Measurements from ENCODE around the gene HTATIP2. TPM values are rescaled to one million over a fixed set of nuclear protein-coding genes. Genes with fewer than 3 reads are reported as not detected.
"Not testable (repeated sequence)": the region's sequence is repeated elsewhere in the genome, so short reads cannot be mapped to it uniquely, and the experiment has no call there.

The HTATIP2 gene
- polyA plus RNA-seq (2013, experiment 1 of 2; ENCODE audit: insufficient read length) = 24.8 TPM
- 24.6 TPM for polyA plus RNA-seq (2013, experiment 2 of 2; ENCODE audit: insufficient read length)

GRCh38 chr11:20363500-20364340 lies at the start of gene HTATIP2:
HTATIP2 (plus strand) TSS chr11:20363714; CDS start chr11:20364238, 524 bp downstream.
- DNase-seq = peak; percentile 51

DNA sequence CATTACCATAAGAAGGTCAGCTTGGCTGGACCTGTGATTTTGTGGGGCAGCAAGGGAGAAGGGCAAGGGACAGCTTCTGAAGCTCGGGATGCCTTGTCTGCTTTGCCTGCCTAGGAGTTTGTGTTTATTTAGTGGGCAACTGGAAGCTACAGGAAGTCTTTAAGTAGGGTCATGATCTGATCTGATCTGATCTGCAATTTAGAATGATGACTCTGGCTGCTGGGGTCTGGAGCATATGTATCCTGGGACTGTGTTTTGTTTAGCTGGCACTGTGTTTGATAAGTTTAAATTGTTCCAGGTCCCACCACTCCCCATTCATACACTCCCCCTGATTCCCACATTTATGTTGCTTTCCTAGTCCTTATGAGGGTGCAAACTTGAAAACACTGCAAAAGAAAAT lies 47.7 kb upstream of the HTATIP2 start:
- DNase-seq = no peak

- DNase-seq = no peak
These were observed 42.3 kb upstream of the HTATIP2 start for GRCh38 chr11:20321177-20321576.

GRCh38 chr11:20327377-20327935 lies 36.1 kb upstream of the HTATIP2 start:
- no peak for DNase-seq

DNA sequence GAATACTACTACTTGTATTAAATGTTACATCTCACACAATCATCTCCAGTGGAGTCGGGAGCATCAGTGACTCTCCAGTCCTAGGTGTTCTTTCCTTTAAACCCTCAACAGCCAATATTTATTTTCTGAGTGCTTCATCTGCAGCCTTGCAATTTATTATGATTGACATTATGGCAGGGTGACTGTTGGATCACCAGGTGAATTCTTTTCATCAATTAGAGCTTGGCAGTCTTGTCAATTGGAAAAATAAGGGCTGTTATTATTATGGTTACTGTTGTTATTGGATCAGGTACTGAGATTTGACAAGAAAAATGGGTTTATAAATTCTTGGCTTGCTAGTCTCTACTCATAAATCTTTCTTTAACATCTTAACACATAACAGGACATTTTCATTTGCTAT lies 27.5 kb upstream of the HTATIP2 start:
- no peak for DNase-seq

GRCh38 chr11:20337526-20338154 lies 25.9 kb upstream of the HTATIP2 start:
- peak; percentile 14 for DNase-seq

GRCh38 chr11:20342347-20343141 lies 21.0 kb upstream of the HTATIP2 start:
- no peak for DNase-seq

DNA sequence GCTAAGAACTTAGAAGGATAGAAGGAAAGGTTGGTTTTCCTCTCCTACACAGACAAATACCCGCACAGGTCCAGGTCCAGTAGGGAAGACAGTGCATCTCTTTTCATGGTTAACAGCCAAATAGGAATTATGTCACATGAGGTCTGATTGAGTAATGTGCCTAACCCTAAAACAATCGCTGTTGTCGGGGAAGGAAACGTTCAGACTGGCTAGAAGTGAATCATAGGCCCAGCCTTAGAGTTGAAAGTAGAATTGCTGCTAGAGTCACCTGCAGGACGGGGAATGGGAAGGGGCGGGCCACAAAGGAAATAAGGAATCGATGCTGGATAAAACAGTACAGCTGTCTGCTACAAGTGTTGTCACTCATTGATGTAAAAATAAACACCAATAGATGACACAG lies 12.4 kb upstream of the HTATIP2 start:
- no peak for DNase-seq

DNA sequence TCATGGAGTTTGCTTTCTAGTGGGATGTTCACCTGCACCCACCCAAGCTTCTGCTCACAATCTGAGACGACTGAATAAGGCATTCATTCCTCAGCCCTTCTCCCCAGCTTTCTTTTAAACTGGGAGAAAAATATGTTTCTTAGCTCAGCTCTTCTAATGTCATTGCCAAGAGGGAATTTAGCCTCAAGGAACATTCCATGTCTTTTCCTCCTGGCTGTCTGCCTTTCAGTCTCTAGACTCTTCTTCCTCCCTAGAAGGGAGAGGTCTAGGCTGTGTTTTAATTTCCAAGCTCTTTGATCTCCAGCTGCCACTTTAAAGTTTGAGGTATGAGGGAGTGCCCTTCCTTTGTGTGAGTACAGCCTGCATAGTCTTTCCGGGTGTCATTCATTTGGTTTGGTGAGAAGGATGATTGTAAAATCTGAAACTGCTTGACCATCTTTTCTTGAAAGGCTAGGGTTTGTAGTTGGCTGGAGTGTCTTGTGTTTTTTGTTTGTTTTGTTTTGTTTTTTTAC lies 11.7 kb upstream of the HTATIP2 start:
- no peak for DNase-seq

- no peak for DNase-seq
These were observed 9.6 kb upstream of the HTATIP2 start for GRCh38 chr11:20353829-20354434.

GRCh38 chr11:20355221-20356219 lies 8.0 kb upstream of the HTATIP2 start:
- DNase-seq = no peak

DNA sequence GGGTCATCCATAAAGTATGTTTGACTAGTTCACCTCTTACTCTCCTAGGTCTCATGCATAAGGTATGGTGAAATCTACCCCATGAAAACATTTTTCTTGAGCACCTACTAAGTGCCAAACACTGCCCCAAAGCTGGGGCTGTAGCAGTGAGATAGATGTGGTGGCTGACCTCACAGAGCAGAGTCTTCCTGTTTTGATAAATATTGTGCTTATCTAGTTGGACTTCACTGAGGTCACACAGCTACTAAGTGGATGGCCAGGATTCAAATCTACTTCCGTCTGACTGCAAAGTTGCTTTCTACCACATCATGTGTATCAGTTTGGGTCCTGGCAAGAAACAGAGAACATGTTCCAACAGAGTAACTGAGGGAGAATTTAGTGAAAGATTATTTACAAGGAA lies 6.4 kb upstream of the HTATIP2 start:
- no peak for DNase-seq

GRCh38 chr11:20360650-20361049 lies 2.9 kb upstream of the HTATIP2 start:
- no peak for DNase-seq

GRCh38 chr11:20362481-20362880 lies 1.0 kb upstream of the HTATIP2 start:
- DNase-seq = no peak

GRCh38 chr11:20363149-20363499 lies 390 bp upstream of the HTATIP2 start:
- DNase-seq = no peak

- no peak for DNase-seq
These were observed 853 bp downstream of the HTATIP2 start for GRCh38 chr11:20364341-20364792.

GRCh38 chr11:20365465-20365864 lies 2.0 kb downstream of the HTATIP2 start:
- not testable (repeated sequence) for DNase-seq

GRCh38 chr11:20367313-20367948 lies 3.9 kb downstream of the HTATIP2 start:
- peak; percentile 87 for DNase-seq

DNA sequence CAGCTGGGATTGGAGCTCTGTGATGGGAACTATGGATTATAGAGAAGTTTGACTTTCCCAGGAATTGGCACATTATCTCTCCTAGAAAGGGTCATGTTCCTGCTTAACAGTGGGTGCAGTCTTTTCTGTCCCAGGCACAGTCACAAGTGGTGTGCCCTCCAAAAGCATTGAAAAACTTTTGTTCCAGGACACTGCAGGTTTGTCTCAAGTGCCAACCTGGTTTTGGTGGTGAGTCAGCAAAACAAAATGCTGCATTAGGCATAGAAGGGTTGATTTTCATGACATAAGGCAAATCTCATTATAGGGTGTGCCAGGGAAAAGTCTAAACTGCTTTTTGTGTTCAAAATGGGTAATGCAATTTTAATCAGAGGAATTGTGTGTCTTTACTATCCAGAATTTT lies 4.9 kb downstream of the HTATIP2 start:
- DNase-seq = no peak

- no peak for DNase-seq
These were observed 6.3 kb downstream of the HTATIP2 start for GRCh38 chr11:20369826-20370225.

Measured in fibroblast of skin of abdomen (primary cell).